ENCODE measurements around the gene NAPEPLD.

DNA sequence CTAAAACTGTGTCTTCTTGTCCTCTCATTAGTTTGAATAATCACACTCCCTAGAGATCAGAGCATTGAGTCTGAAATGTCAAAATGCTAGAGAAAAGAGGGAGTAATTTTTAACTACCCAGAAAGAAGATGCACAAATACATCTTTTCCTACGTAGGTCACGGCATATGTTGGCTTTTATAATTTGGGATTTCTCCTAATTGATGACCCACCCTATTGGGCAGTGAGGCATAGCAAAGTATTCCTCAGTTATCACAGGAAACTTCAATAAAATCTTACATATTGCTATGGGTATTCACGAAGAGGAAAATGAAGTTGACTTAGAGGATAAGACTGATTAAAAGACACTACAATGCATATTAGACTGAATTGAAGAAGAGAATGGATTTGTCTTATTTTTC, 48.6 kb downstream of the NAPEPLD start:
- TF ChIP-seq, protein P1, sequence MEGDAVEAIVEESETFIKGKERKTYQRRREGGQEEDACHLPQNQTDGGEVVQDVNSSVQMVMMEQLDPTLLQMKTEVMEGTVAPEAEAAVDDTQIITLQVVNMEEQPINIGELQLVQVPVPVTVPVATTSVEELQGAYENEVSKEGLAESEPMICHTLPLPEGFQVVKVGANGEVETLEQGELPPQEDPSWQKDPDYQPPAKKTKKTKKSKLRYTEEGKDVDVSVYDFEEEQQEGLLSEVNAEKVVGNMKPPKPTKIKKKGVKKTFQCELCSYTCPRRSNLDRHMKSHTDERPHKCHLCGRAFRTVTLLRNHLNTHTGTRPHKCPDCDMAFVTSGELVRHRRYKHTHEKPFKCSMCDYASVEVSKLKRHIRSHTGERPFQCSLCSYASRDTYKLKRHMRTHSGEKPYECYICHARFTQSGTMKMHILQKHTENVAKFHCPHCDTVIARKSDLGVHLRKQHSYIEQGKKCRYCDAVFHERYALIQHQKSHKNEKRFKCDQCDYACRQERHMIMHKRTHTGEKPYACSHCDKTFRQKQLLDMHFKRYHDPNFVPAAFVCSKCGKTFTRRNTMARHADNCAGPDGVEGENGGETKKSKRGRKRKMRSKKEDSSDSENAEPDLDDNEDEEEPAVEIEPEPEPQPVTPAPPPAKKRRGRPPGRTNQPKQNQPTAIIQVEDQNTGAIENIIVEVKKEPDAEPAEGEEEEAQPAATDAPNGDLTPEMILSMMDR (IDR thresholded peaks at IDR 0.05; ENCODE audit: poor library complexity, severe bottlenecking), result no peak
- TF ChIP-seq MXI1 (conservative IDR thresholded peaks at IDR 0.05; ENCODE audit: poor library complexity, severe bottlenecking) (no peak), POLR2AphosphoS5 (IDR thresholded peaks at IDR 0.05) (no peak)
